MM.1S (cell line): ENCODE data around the gene BCKDK.

ENCODE experiments used
- DNase-seq: peaks from one replicate; pipeline ENCODE4 v3.0.0-alpha.2; 2015
- H2AFZ ChIP-seq: fragments of 300-600 bp; sonication (generic); 2 replicates; pipeline ENCODE4 v1.6.0; 2016; ENCODE audit warnings: antibody characterized with exemption, low read length
- H3F3A ChIP-seq: fragments of 300-600 bp; sonication (generic); 2 replicates; pipeline ENCODE4 v1.6.1; 2016; ENCODE audit warnings: mild to moderate bottlenecking, antibody characterized with exemption, low read length, moderate library complexity, mixed read lengths; ENCODE audit not compliant: insufficient read depth
- H3K27ac ChIP-seq: fragments of 300-600 bp; sonication (generic); 2 replicates; pipeline ENCODE4 v1.5.1; 2016; ENCODE audit warnings: mild to moderate bottlenecking, low read length
- H3K27me3 ChIP-seq: fragments of 300-600 bp; sonication (generic); replicated peaks from 2 replicates; pipeline ENCODE4 v1.6.0; 2016; ENCODE audit warnings: low read length; ENCODE audit not compliant: insufficient read depth
- H3K36me3 ChIP-seq: fragments of 300-600 bp; sonication (generic); replicated peaks from 2 replicates; pipeline ENCODE4 v1.6.1; 2016; ENCODE audit warnings: mild to moderate bottlenecking, low read length, mixed read lengths; ENCODE audit not compliant: insufficient read depth
- H3K4me1 ChIP-seq: fragments of 300-600 bp; sonication (generic); 2 replicates; pipeline ENCODE4 v1.6.1; 2016; ENCODE audit warnings: low read length, mixed read lengths
- H3K4me2 ChIP-seq: fragments of 300-600 bp; sonication (generic); 2 replicates; pipeline ENCODE4 v1.6.0; 2016; ENCODE audit warnings: low read depth, low read length
- H3K4me3 ChIP-seq: fragments of 300-600 bp; sonication (generic); 2 replicates; pipeline ENCODE4 v1.5.1; 2016; ENCODE audit warnings: low read length, mixed read lengths
- H3K79me2 ChIP-seq: fragments of 300-600 bp; sonication (generic); 2 replicates; pipeline ENCODE4 v1.6.1; 2016; ENCODE audit warnings: mixed run types, low read length, mixed read lengths
- H3K9ac ChIP-seq: fragments of 300-600 bp; sonication (generic); 2 replicates; pipeline ENCODE4 v1.6.1; 2016; ENCODE audit warnings: low read length, mixed read lengths
- H3K9me2 ChIP-seq: fragments of 300-600 bp; sonication (generic); replicated peaks from 2 replicates; pipeline ENCODE4 v1.6.1; 2016; ENCODE audit warnings: mild to moderate bottlenecking, low read length, mixed read lengths; ENCODE audit not compliant: insufficient read depth
- H3K9me3 ChIP-seq: fragments of 300-600 bp; sonication (generic); replicated peaks from 2 replicates; pipeline ENCODE4 v1.6.1; 2016; ENCODE audit warnings: mild to moderate bottlenecking, low read length, mixed read lengths; ENCODE audit not compliant: insufficient read depth
- H4K20me1 ChIP-seq: fragments of 300-600 bp; sonication (generic); 2 replicates; pipeline ENCODE4 v1.6.1; 2016; ENCODE audit warnings: mild to moderate bottlenecking, low read length, moderate library complexity, mixed read lengths; ENCODE audit not compliant: insufficient read depth
- EZH2 ChIP-seq: fragments of 300-600 bp; sonication (generic); optimal IDR thresholded peaks from 2 replicates; pipeline ENCODE3; 2017; ENCODE audit warnings: low read depth, mild to moderate bottlenecking, antibody characterized with exemption, low read length, mixed read lengths
- EZH2phosphoT487 ChIP-seq: fragments of 300-600 bp; sonication (generic); IDR thresholded peaks from 2 replicates; pipeline ENCODE4 v1.6.1; 2018; ENCODE audit warnings: antibody characterized with exemption, low read length
- TF ChIP-seq, protein P1 (sequence below): fragments of 300-600 bp; sonication (generic); IDR thresholded peaks from 2 replicates; pipeline ENCODE4 v1.5.1; 2016; ENCODE audit warnings: antibody characterized with exemption, low read length, mixed read lengths

BCKDK gene

DNA sequence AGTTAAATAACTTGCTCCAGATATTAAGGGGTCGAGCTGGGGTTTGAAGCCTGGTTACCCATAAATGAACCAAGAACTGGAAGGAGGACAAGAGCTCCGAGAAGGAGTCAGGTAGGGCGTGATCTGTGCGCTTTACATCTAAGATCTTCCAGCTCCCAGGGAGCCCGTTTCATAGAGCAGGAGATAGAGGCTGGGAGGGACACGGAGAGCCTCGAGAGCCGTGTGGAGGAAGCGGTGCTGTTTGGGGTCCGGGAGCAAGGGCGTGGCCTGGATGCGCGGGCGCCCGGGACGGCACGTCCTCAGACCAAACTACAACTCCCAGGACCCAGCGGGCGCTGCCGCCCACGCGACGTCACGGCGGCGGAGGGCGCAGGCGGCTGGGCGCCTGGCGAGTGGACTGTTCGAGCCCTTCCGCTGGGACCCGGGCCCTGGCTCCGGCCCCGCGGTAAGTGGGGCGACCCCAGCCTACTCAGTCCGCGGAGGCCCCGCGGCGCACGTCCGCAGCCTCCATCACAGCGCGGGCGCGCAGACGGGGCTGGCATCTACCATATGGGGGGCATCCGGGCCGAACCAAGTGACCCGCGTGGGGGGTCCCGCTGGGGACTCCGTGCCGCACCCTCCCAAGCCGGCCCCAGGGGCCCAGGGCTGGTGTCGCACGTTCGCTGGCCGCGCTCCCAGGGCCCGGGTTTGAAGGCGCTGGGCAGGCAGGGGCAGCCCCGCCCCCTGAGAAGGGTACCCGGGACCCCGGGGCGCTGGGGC, at the start of gene BCKDK:
TSS of gene BCKDK (plus strand) at position 352 of the 759 bp plus-strand sequence. CDS start 838 bp downstream, outside the sequence.
- Histone ChIP-seq H4K20me1 (no peaks in the 10 kb centered on the region), H3K9me2 (no peaks in the 10 kb centered on the region), H3K4me3 (peak within 1 kb of the TSS; percentile 98), H3K4me1 (0 out of 2 replicates have a peak, but pooled peaks cover 11% of the 10 kb centered on the region), H2AFZ (peak within 1 kb of the TSS; percentile 84), H3K79me2 (peaks cover 19% of the 10 kb centered on the region), H3K9me3 (no peaks in the 10 kb centered on the region), H3K4me2 (peak within 1 kb of the TSS; percentile 97), H3K27me3 (no peaks in the 10 kb centered on the region), H3K9ac (peak within 1 kb of the TSS; percentile 97), H3K36me3 (no peaks in the 10 kb centered on the region), H3F3A (peaks cover 17% of the 10 kb centered on the region), H3K27ac (peak within 1 kb of the TSS; percentile 76)
- TF ChIP-seq EZH2phosphoT487 (no peak), EZH2 (no peak)
- TF ChIP-seq, protein P1, sequence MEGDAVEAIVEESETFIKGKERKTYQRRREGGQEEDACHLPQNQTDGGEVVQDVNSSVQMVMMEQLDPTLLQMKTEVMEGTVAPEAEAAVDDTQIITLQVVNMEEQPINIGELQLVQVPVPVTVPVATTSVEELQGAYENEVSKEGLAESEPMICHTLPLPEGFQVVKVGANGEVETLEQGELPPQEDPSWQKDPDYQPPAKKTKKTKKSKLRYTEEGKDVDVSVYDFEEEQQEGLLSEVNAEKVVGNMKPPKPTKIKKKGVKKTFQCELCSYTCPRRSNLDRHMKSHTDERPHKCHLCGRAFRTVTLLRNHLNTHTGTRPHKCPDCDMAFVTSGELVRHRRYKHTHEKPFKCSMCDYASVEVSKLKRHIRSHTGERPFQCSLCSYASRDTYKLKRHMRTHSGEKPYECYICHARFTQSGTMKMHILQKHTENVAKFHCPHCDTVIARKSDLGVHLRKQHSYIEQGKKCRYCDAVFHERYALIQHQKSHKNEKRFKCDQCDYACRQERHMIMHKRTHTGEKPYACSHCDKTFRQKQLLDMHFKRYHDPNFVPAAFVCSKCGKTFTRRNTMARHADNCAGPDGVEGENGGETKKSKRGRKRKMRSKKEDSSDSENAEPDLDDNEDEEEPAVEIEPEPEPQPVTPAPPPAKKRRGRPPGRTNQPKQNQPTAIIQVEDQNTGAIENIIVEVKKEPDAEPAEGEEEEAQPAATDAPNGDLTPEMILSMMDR = no peak
- peak; percentile 80 for DNase-seq

DNA sequence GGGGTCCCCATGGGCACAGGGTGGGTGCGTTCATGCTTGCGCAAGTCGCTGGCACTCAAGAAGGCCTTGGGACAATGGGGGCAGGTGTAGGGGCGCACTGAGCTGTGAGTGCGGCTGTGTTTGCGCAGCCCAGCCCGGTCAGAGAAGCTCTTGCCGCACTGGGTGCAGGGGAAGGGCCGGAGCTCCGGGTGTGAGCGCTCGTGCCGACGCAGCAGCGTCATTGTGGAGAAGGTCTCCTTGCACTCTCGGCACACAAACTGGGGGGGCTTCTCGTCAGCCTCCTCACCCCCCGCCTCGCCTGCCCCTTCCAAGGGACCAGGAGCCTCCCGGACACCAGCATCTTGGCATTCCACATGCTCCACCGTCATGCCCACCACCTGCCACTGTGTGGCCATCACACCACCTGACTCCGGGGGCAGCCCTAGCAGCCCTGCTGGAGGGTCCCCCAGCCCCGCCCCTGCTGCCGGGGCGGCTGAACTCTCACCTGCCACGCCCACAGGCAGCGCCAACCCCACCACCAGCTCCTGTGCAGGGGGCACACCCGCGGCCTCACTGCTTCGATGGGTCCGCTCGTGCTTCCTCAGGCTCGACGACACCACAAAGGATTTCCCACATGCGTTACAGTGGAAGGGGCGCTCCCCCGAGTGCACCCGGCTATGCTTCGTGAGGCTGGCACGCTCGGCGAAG, 46.9 kb upstream of the BCKDK start:
- H3K9me2 ChIP-seq = no peaks in the 10 kb centered on the region
- H2AFZ ChIP-seq = no peak overlapping the region
- H3K4me3 ChIP-seq = no peak overlapping the region
- no peaks in the 10 kb centered on the region for H3K36me3 ChIP-seq
- H3K9ac ChIP-seq = no peak overlapping the region
- no peaks in the 10 kb centered on the region for H3K9me3 ChIP-seq
- no peak overlapping the region for H3K27ac ChIP-seq
- H4K20me1 ChIP-seq = no peaks in the 10 kb centered on the region; the same call in 1 of the 2 replicates
- H3K27me3 ChIP-seq = no peaks in the 10 kb centered on the region
- no peaks in the 10 kb centered on the region for H3K4me1 ChIP-seq
- no peak overlapping the region for H3K4me2 ChIP-seq
- H3K79me2 ChIP-seq = peaks cover 1% of the 10 kb centered on the region; the same call in 1 of the 2 replicates
- TF ChIP-seq EZH2phosphoT487 (no peak), EZH2 (no peak)
- TF ChIP-seq, protein P1 = no peak
- no peak for DNase-seq
- H3F3A ChIP-seq = no peaks in the 10 kb centered on the region

DNA sequence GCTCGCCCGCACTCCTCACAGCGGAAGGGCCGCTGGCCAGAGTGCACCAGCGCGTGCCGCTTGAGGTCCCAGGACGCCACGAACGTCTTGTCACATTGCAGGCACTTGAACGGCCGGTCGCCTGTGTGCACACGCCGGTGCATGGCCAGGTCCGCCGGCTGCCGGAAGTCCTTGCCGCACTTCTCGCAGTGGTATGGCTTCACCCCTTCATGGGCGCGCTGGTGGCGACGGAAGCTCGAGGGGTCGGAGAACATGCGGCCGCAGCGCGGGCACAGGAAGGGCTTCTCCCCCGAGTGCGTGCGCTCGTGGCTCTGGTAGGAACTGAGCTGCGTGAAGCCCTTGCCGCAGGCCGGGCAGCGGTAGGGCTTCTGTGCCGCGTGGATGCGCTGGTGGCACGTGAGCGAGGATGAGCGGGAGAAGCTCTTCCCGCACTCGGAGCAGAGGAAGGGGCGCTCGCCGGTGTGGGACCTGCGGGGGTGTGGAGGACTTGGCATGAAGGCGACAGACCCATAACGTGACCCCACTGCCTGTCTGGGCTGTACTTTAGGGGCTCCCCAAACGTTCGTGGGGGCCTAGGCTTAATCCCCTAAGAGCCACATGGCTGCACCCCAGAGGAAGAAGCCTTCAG, 46.3 kb upstream of the BCKDK start:
- no peaks in the 10 kb centered on the region; the same call in 1 of the 2 replicates for H4K20me1 ChIP-seq
- peaks cover 7% of the 10 kb centered on the region; the same call in 1 of the 2 replicates for H3K79me2 ChIP-seq

More for the DNA sequence above, 46.3 kb upstream of the BCKDK start:
- Histone ChIP-seq H3K27ac (no peak overlapping the region), H3F3A (no peaks in the 10 kb centered on the region), H2AFZ (no peak overlapping the region), H3K36me3 (no peaks in the 10 kb centered on the region), H3K9me2 (no peaks in the 10 kb centered on the region), H3K4me3 (no peak overlapping the region), H3K9me3 (no peaks in the 10 kb centered on the region), H3K4me2 (no peak overlapping the region), H3K9ac (no peak overlapping the region), H3K4me1 (no peaks in the 10 kb centered on the region), H3K27me3 (no peaks in the 10 kb centered on the region)
- no peak for TF ChIP-seq EZH2phosphoT487
- TF ChIP-seq, protein P1 = no peak
- no peak for TF ChIP-seq EZH2
- DNase-seq = no peak
